A673 (cell line): ENCODE results near the gene KANSL1.
"Not testable (repeated sequence)": the region's sequence is repeated elsewhere in the genome, so short reads cannot be mapped to it uniquely, and the experiment has no call there.

Experiments used
- CTCF ChIP-seq: fragments of 300-800, 200-600 bp; sonication (generic); conservative IDR thresholded peaks from 2 replicates; pipeline ENCODE4 v1.5.1; 2017; ENCODE audit warnings: low read depth, mild to moderate bottlenecking, antibody characterized with exemption, low read length, moderate library complexity, mixed read lengths
- EZH2 ChIP-seq: fragments of 200-600 bp; sonication (generic); IDR thresholded peaks from 2 replicates; pipeline ENCODE4 v1.6.1; 2017; ENCODE audit warnings: borderline replicate concordance, low read depth, mild to moderate bottlenecking, mixed read lengths, antibody characterized with exemption, low read length; ENCODE audit not compliant: poor library complexity, severe bottlenecking

- not testable (repeated sequence) for TF ChIP-seq CTCF, EZH2
These were observed 187.1 kb downstream of the KANSL1 start for GRCh38 chr17:46006082-46006481.
